Dedifferentiated amniotic fluid mesenchymal stem cell (primary cell): ENCODE measurements around the gene MRPL49.
"Not testable (repeated sequence)": the region's sequence is repeated elsewhere in the genome, so short reads cannot be mapped to it uniquely, and the experiment has no call there.

Source experiments
- DNase-seq: peaks from one replicate; pipeline ENCODE4 v3.0.0-alpha.2; 2016; ENCODE audit errors: extremely low spot score

MRPL49 gene

GRCh38 chr11:65165410-65166317, 43.5 kb downstream of the MRPL49 start:
- DNase-seq = no peak

GRCh38 chr11:65166893-65167292, 44.8 kb downstream of the MRPL49 start:
- DNase-seq = no peak

- DNase-seq = no peak
These were observed 45.5 kb downstream of the MRPL49 start for GRCh38 chr11:65167656-65168055.

GRCh38 chr11:65169164-65169641, 47.1 kb downstream of the MRPL49 start:
- DNase-seq = no peak

- no peak for DNase-seq
These were observed 48.0 kb downstream of the MRPL49 start, which contains the start of gene SPDYC for GRCh38 chr11:65170058-65170534. SPDYC (plus strand) TSS chr11:65170233; CDS start chr11:65171358, 1,125 bp downstream.

- DNase-seq = no peak
These were observed 50.5 kb downstream of the MRPL49 start for GRCh38 chr11:65172600-65172999.

GRCh38 chr11:65174571-65175010, 52.5 kb downstream of the MRPL49 start:
- not testable (repeated sequence) for DNase-seq
